Measurements from ENCODE around the gene XRCC3. TPM values are rescaled to one million over a fixed set of nuclear protein-coding genes. Genes with fewer than 3 reads are reported as not detected.

XRCC3 gene
- 52.7 and 53.0 TPM in 2 replicates for total RNA-seq (2014; rRNA removed; shearing (Covaris generic))

GRCh38 chr14:103715052-103716000 is at the start of gene XRCC3, which contains the start of gene ZFYVE21:
Gene XRCC3 (minus strand): TSS chr14:103715451. CDS start chr14:103711087, 4,364 bp downstream.
Gene ZFYVE21 (plus strand): TSS chr14:103715810. CDS start chr14:103715842, 32 bp downstream.
- in situ Hi-C loops (cut with HindIII; ENCODE audit: low sequenced_read_pairs) = no loop called here
- peak; percentile 99 for DNase-seq (ENCODE audit: low spot score)

- in situ Hi-C loops (cut with HindIII; ENCODE audit: low sequenced_read_pairs) = no loop called here
Observed at GRCh38 chr14:103763730-103764488, 48.7 kb upstream of the XRCC3 start.

GRCh38 chr14:103762541-103762940 is 47.3 kb upstream of the XRCC3 start:
- in situ Hi-C loops (cut with HindIII; ENCODE audit: low sequenced_read_pairs) = no loop called here
- DNase-seq (ENCODE audit: low spot score) = no peak

More at GRCh38 chr14:103763730-103764488, 48.7 kb upstream of the XRCC3 start:
- no peak for DNase-seq (ENCODE audit: low spot score)

- in situ Hi-C loops (cut with HindIII; ENCODE audit: low sequenced_read_pairs) = no loop called here
- DNase-seq (ENCODE audit: low spot score) = no peak
Observed at GRCh38 chr14:103762036-103762435, 46.8 kb upstream of the XRCC3 start.

GRCh38 chr14:103758059-103758776 is 43.0 kb upstream of the XRCC3 start:
- in situ Hi-C loops (cut with HindIII; ENCODE audit: low sequenced_read_pairs) = no loop called here
- no peak for DNase-seq (ENCODE audit: low spot score)

- in situ Hi-C loops (cut with HindIII; ENCODE audit: low sequenced_read_pairs) = no loop called here
- no peak for DNase-seq (ENCODE audit: low spot score)
Observed at GRCh38 chr14:103755060-103755459, 39.8 kb upstream of the XRCC3 start.

- in situ Hi-C loops (cut with HindIII; ENCODE audit: low sequenced_read_pairs) = no loop called here
- no peak for DNase-seq (ENCODE audit: low spot score)
Observed at GRCh38 chr14:103753774-103754173, 38.5 kb upstream of the XRCC3 start.

- no peak for DNase-seq (ENCODE audit: low spot score)
- in situ Hi-C loops (cut with HindIII; ENCODE audit: low sequenced_read_pairs) = no loop called here
Observed at GRCh38 chr14:103749860-103750259, 34.6 kb upstream of the XRCC3 start.

GRCh38 chr14:103749452-103749851 is 34.2 kb upstream of the XRCC3 start:
- peak; percentile 47 for DNase-seq (ENCODE audit: low spot score)
- in situ Hi-C loops (cut with HindIII; ENCODE audit: low sequenced_read_pairs) = no loop called here

GRCh38 chr14:103748534-103748857 is 33.2 kb upstream of the XRCC3 start:
- DNase-seq (ENCODE audit: low spot score) = no peak
- in situ Hi-C loops (cut with HindIII; ENCODE audit: low sequenced_read_pairs) = no loop called here

GRCh38 chr14:103746701-103747100 is 31.4 kb upstream of the XRCC3 start:
- in situ Hi-C loops (cut with HindIII; ENCODE audit: low sequenced_read_pairs) = no loop called here
- no peak for DNase-seq (ENCODE audit: low spot score)

GRCh38 chr14:103745424-103745823 is 30.2 kb upstream of the XRCC3 start:
- in situ Hi-C loops (cut with HindIII; ENCODE audit: low sequenced_read_pairs) = no loop called here
- DNase-seq (ENCODE audit: low spot score) = no peak

- in situ Hi-C loops (cut with HindIII; ENCODE audit: low sequenced_read_pairs) = no loop called here
Observed at GRCh38 chr14:103744621-103745395, 29.6 kb upstream of the XRCC3 start.

GRCh38 chr14:103743691-103744090 is 28.4 kb upstream of the XRCC3 start:
- in situ Hi-C loops (cut with HindIII; ENCODE audit: low sequenced_read_pairs) = no loop called here
- no peak for DNase-seq (ENCODE audit: low spot score)

More at GRCh38 chr14:103744621-103745395, 29.6 kb upstream of the XRCC3 start:
- peak; percentile 84 for DNase-seq (ENCODE audit: low spot score)

- DNase-seq (ENCODE audit: low spot score) = no peak
- in situ Hi-C loops (cut with HindIII; ENCODE audit: low sequenced_read_pairs) = no loop called here
Observed at GRCh38 chr14:103742499-103743255, 27.4 kb upstream of the XRCC3 start.

- in situ Hi-C loops (cut with HindIII; ENCODE audit: low sequenced_read_pairs) = no loop called here
- no peak for DNase-seq (ENCODE audit: low spot score)
Observed at GRCh38 chr14:103741876-103742275, 26.6 kb upstream of the XRCC3 start.

GRCh38 chr14:103740991-103741689 is 25.9 kb upstream of the XRCC3 start:
- in situ Hi-C loops (cut with HindIII; ENCODE audit: low sequenced_read_pairs) = no loop called here
- DNase-seq (ENCODE audit: low spot score) = no peak
